GM12892 (cell line): ENCODE data around the gene TNFSF13.

Source experiments
- POLR2A ChIP-seq: IDR thresholded peaks from 2 replicates; pipeline ENCODE4 v1.6.1; 2011; ENCODE audit warnings: low read depth, low read length, control low read depth
- TAF1 ChIP-seq: IDR thresholded peaks from 2 replicates; pipeline ENCODE4 v1.6.1; 2011; ENCODE audit warnings: low read depth, mild to moderate bottlenecking, control low read depth, low read length, borderline replicate concordance

GRCh38 chr17:7574176-7574953, 15.8 kb downstream of the TNFSF13 start:
- peak; percentile 30 for TF ChIP-seq POLR2A
- TF ChIP-seq TAF1, result no peak
